ENCODE measurements around the gene WFIKKN2. TPM values are rescaled to one million over a fixed set of nuclear protein-coding genes. Genes with fewer than 3 reads are reported as not detected.

WFIKKN2 gene
- total and polyA plus RNA-seq, 2 of the 4 experiments (the other 2 are of a cell fraction) = 0.02 TPM; not detected in 1

DNA sequence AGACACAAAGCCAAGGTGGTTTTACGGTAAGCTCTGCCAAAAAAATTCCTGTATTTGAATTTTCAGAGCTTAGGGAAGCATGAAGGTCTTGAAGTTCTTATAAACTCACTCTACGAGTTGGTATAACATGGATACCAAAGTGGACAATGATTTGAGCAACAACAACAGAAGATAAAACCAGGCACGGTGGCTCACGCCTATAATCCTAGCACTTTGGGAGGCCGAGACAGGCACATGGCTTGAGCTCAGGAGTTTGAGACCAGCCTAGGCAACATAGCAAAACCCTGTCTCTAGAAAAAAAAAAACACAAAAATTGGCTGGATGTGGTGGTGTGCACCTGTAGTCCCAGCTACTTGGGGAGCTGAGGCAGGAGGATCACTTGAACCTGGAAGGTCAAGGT, 43.7 kb downstream of the WFIKKN2 start:
- Histone ChIP-seq H3K18ac (ENCODE audit: low read depth, low read length) (no peak overlapping the region), H3K9me3 (ENCODE audit: control insufficient read depth, insufficient read depth, low read length) (peaks cover 2% of the 10 kb centered on the region), H4K91ac (ENCODE audit: insufficient read depth, low read depth, low read length) (no peak overlapping the region), H2AK5ac (ENCODE audit: low read depth, low read length) (no peak overlapping the region), H2BK15ac (ENCODE audit: low read depth, low read length) (no peak overlapping the region), H3K4me3 (ENCODE audit: insufficient read depth, low read depth, low read length) (no peak overlapping the region), H3K56ac (ENCODE audit: extremely low read depth, insufficient read depth, low read length) (no peak overlapping the region), H3K36me3 (ENCODE audit: control insufficient read depth, insufficient read depth, low read length) (no peaks in the 10 kb centered on the region), H4K5ac (ENCODE audit: low read depth, low read length) (no peak overlapping the region), H3K23ac (ENCODE audit: low read depth, low read length) (no peak overlapping the region), H2BK20ac (ENCODE audit: low read depth, low read length) (no peak overlapping the region), H3K4ac (ENCODE audit: low read depth, low read length) (no peak overlapping the region), H2BK120ac (ENCODE audit: low read depth, low read length) (no peak overlapping the region), H3K4me2 (ENCODE audit: low read depth, low read length) (no peak overlapping the region), H4K20me1 (ENCODE audit: insufficient read depth, low read length) (no peaks in the 10 kb centered on the region), H3K9me1 (ENCODE audit: insufficient read depth, low read length) (peaks cover 3% of the 10 kb centered on the region; the same call in 1 of the 2 replicates), H4K8ac (ENCODE audit: low read depth in 2 of 2, low read length in 2 of 2) (no peak overlapping the region), H2BK5ac (ENCODE audit: low read depth, low read length, poor library complexity, severe bottlenecking) (no peak overlapping the region), H3K14ac (replicated peaks; ENCODE audit: low read depth, low read length) (no peak overlapping the region), H3K4me1 (ENCODE audit: control insufficient read depth, insufficient read depth, low read length) (peaks cover 3% of the 10 kb centered on the region), H3K9ac (ENCODE audit: low read depth, low read length) (no peak overlapping the region), H3K27me3 (ENCODE audit: control insufficient read depth, insufficient read depth, low read length) (peaks cover 5% of the 10 kb centered on the region), H2AK9ac (replicated peaks; ENCODE audit: low read depth, low read length, poor library complexity) (no peak overlapping the region), H2AFZ (replicated peaks; ENCODE audit: low read length, poor library complexity) (no peak overlapping the region), H3K27ac (ENCODE audit: insufficient read depth, low read length) (no peak overlapping the region), H3K79me1 (ENCODE audit: low read depth in 1 of 2, low read length in 2 of 2) (no peaks in the 10 kb centered on the region)
- intact Hi-C loops (cut with micrococcal nuclease) = no loop called here
- CTCF ChIA-PET = no interaction called here
- BruUV-seq (replicated peaks) = no TSS peak
- POLR2A ChIA-PET (ENCODE audit: unreplicated experiment) = no interaction called here
- TF ChIP-seq, protein P1, sequence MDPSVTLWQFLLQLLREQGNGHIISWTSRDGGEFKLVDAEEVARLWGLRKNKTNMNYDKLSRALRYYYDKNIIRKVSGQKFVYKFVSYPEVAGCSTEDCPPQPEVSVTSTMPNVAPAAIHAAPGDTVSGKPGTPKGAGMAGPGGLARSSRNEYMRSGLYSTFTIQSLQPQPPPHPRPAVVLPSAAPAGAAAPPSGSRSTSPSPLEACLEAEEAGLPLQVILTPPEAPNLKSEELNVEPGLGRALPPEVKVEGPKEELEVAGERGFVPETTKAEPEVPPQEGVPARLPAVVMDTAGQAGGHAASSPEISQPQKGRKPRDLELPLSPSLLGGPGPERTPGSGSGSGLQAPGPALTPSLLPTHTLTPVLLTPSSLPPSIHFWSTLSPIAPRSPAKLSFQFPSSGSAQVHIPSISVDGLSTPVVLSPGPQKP (IDR thresholded peaks at IDR 0.05; ENCODE audit: borderline replicate concordance, low read depth, low read length) = no peak
- TF ChIP-seq CHD1 (IDR thresholded peaks at IDR 0.05; ENCODE audit: low read depth, low read length) = no peak
- TF ChIP-seq SMC3 (IDR thresholded peaks at IDR 0.05; ENCODE audit: low read depth, low read length) = no peak
- no peak for TF ChIP-seq CEBPB (IDR thresholded peaks at IDR 0.05; ENCODE audit: low read depth, low read length)
- TF ChIP-seq RFX5 (IDR thresholded peaks at IDR 0.05; ENCODE audit: low read depth, low read length) = no peak
- TF ChIP-seq RCOR1 (IDR thresholded peaks at IDR 0.05; ENCODE audit: insufficient replicate concordance, low read length) = no peak
- TF ChIP-seq NFE2L2 (IDR thresholded peaks at IDR 0.05; ENCODE audit: low read depth, low read length) = no peak
- TF ChIP-seq MXI1 (IDR thresholded peaks at IDR 0.05; ENCODE audit: borderline replicate concordance, low read depth, low read length) = no peak
- in situ Hi-C loops (cut with MboI; ENCODE audit: low sequenced_read_pairs) = no loop called here
- dilution Hi-C loops (cut with HindIII; ENCODE audit: low sequenced_read_pairs, unreplicated experiment) = no loop called here
- no CpG with 5 or more reads among the region's 5 CpGs for WGBS, 2 experiments (ENCODE audit: extremely low coverage in 2 of 2, insufficient read length in 1 of 2)
- ATAC-seq (ENCODE audit: low read depth) = no peak
- no peak for DNase-seq

Data from IMR-90 (cell line).